ENCODE data around the gene CYSTM1.

DNA sequence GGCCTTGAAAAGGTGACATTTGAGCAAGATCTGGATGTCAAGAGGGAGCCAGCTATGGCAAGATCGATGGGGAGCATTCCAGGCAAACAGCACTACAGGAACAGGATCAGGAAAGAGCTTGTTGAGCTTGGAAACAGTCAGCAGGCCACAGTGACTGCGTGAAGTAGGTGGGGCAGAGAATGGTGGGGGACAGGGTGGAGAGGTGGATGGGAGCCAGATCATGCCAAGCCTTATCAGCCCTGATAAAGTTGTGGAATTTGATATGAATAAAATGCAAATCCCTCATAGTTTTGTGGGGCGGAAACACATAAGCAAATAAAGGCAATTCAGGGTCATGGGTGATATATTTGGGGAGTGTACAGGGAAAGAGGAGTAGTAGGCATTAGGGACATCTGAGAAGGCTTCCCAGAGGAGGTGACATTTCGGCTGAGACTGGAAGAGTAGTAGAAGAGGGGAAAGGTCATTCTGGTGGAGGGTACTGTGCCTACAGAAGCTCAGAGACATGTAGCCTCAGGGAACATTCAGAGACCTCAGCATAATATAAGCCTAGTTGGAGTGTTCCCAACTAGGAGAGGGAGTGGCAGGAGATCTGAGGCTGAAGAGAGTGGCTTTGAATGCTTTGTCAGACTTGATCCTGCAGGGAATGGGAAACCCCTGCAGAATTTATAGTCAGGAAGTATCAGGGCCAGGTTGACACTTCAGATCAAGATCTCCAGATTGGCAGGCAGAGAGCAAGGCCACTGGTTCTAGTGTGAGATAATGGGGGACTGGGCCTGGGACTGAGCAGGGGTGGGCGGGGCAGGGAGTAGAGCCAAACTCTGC, 9.7 kb upstream of the CYSTM1 start:
- TF ChIP-seq POLR2A (IDR thresholded peaks at IDR 0.05) = no peak
- TF ChIP-seq, protein P1, sequence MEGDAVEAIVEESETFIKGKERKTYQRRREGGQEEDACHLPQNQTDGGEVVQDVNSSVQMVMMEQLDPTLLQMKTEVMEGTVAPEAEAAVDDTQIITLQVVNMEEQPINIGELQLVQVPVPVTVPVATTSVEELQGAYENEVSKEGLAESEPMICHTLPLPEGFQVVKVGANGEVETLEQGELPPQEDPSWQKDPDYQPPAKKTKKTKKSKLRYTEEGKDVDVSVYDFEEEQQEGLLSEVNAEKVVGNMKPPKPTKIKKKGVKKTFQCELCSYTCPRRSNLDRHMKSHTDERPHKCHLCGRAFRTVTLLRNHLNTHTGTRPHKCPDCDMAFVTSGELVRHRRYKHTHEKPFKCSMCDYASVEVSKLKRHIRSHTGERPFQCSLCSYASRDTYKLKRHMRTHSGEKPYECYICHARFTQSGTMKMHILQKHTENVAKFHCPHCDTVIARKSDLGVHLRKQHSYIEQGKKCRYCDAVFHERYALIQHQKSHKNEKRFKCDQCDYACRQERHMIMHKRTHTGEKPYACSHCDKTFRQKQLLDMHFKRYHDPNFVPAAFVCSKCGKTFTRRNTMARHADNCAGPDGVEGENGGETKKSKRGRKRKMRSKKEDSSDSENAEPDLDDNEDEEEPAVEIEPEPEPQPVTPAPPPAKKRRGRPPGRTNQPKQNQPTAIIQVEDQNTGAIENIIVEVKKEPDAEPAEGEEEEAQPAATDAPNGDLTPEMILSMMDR (IDR thresholded peaks at IDR 0.05) = no peak
